Common myeloid progenitor, CD34-positive (primary cell): ENCODE results near the gene NEURL1B.
"Not testable (repeated sequence)": the region's sequence is repeated elsewhere in the genome, so short reads cannot be mapped to it uniquely, and the experiment has no call there.

ENCODE experiments used
- CTCF ChIA-PET: fragments of 350-600 bp; sonication (Branson Sonifier 250); formaldehyde crosslinking; loops from one replicate; lab custom pipeline; 2021; ENCODE audit warnings: antibody characterized with exemption; lab: Charles Lee
- POLR2A ChIA-PET: fragments of 350-600 bp; sonication (Branson Sonifier 250); formaldehyde crosslinking; loops from one replicate; lab custom pipeline; 2021; ENCODE audit warnings: antibody characterized with exemption; lab: Charles Lee
- DNase-seq, 3 donors: peaks; one replicate each; pipeline versions ENCODE4 v3.0.0 to v3.0.0-alpha.2; 2013
- H3K27ac ChIP-seq, 2 experiments: 1 replicate in 1 of 2; 2 replicates in 1 of 2; pipeline ENCODE4 v1.7.0; 2013; ENCODE audit warnings: inconsistent platforms in 2 of 2, low read length in 2 of 2, mild to moderate bottlenecking in 2 of 2, low read depth in 1 of 2, moderate library complexity in 1 of 2; ENCODE audit not compliant: severe bottlenecking in 2 of 2, insufficient read depth in 1 of 2, poor library complexity in 1 of 2
- H3K27me3 ChIP-seq, 5 experiments: replicated peaks in 2 of 5; 1 replicate in 3 of 5; 2 replicates in 2 of 5; pipeline versions ENCODE4 v1.6.1 to v1.7.0; 2013; ENCODE audit warnings: low read length in 4 of 5, mild to moderate bottlenecking in 2 of 5, moderate library complexity in 2 of 5, inconsistent platforms in 1 of 5; ENCODE audit not compliant: insufficient read depth in 5 of 5, control insufficient read depth in 4 of 5
- H3K36me3 ChIP-seq, 4 experiments: 1 replicate in 2 of 4; 2 replicates in 2 of 4; pipeline versions ENCODE4 v1.6.1 to v1.7.0; 2013; ENCODE audit warnings: low read length in 3 of 4, control low read depth in 1 of 4, mild to moderate bottlenecking in 1 of 4; ENCODE audit not compliant: control insufficient read depth in 4 of 4, insufficient read depth in 4 of 4
- H3K4me1 ChIP-seq, 4 experiments: 1 replicate in 3 of 4; 2 replicates in 1 of 4; pipeline versions ENCODE4 v1.6.1 to v1.7.1; 2013; ENCODE audit warnings: low read length in 3 of 4, mild to moderate bottlenecking in 3 of 4, control low read depth in 1 of 4, inconsistent platforms in 1 of 4, moderate library complexity in 1 of 4; ENCODE audit not compliant: control insufficient read depth in 4 of 4, insufficient read depth in 4 of 4; ENCODE audit errors: control extremely low read depth in 1 of 4
- H3K4me3 ChIP-seq, 7 experiments: 1 replicate in 4 of 7; 2 replicates in 3 of 7; pipeline versions ENCODE4 v1.5.1 to v1.7.0; 2013; ENCODE audit warnings: mild to moderate bottlenecking in 7 of 7, low read length in 6 of 7, moderate library complexity in 6 of 7, inconsistent platforms in 2 of 7, low read depth in 2 of 7, control low read depth in 1 of 7; ENCODE audit not compliant: insufficient read depth in 4 of 7, control insufficient read depth in 1 of 7; ENCODE audit errors: extremely low read depth in 1 of 7
- H3K9me3 ChIP-seq, 5 experiments: 1 replicate in 4 of 5; 2 replicates in 1 of 5; pipeline versions ENCODE4 v1.6.1 to v1.7.1; 2013; ENCODE audit warnings: low read length in 4 of 5, mild to moderate bottlenecking in 2 of 5, inconsistent platforms in 1 of 5, low read depth in 1 of 5, moderate library complexity in 1 of 5; ENCODE audit not compliant: control insufficient read depth in 4 of 5, insufficient read depth in 2 of 5; ENCODE audit errors: control extremely low read depth in 1 of 5
- WGBS: methylation state at CpG from one replicate; pipeline ENCODE4 v1.1.5; 2013; ENCODE audit not compliant: insufficient coverage; 5-methylcytosine and 5-hydroxymethylcytosine counted together

NEURL1B gene

GRCh38 chr5:172648755-172649154 lies 7.7 kb downstream of the NEURL1B start:
- H3K27me3 ChIP-seq, result no peaks in the 10 kb centered on the region
- H3K27ac ChIP-seq, result no peak overlapping the region
- H3K36me3 ChIP-seq, result peaks cover 0 to 27% (median 7%) of the 10 kb centered on the region in 4 experiments
- no peaks in the 10 kb centered on the region for H3K9me3 ChIP-seq
- no peak overlapping the region for H3K4me3 ChIP-seq
- no peak for DNase-seq
- WGBS, result 92% methylated on average over 3 of the region's 3 CpGs
- H3K4me1 ChIP-seq, result peaks cover 0 to 47% (median 17%) of the 10 kb centered on the region in 4 experiments
- ChIA-PET CTCF (no interaction called here), POLR2A (no interaction called here)

GRCh38 chr5:172656496-172656895 lies 15.4 kb downstream of the NEURL1B start:
- DNase-seq, H3K4me3 ChIP-seq, CTCF ChIA-PET, H3K27me3 ChIP-seq, POLR2A ChIA-PET, H3K27ac ChIP-seq: not testable (repeated sequence)
- Histone ChIP-seq H3K9me3 (peaks cover 0 to 12% (median 9%) of the 10 kb centered on the region in 5 experiments), H3K4me1 (peaks cover 1 to 47% (median 31%) of the 10 kb centered on the region in 4 experiments), H3K36me3 (peaks cover 0 to 17% (median 3%) of the 10 kb centered on the region in 4 experiments)
- WGBS, result 100% methylated on average over 5 of the region's 13 CpGs

GRCh38 chr5:172657524-172658233 lies 16.6 kb downstream of the NEURL1B start:
- H3K27ac ChIP-seq, result peak overlapping the region in 1 of 2 experiments; percentile 70
- not testable (repeated sequence) for DNase-seq, H3K27me3 ChIP-seq, H3K4me3 ChIP-seq
- POLR2A ChIA-PET, result interaction anchor here (0.5 kb wide), 1 partner anchor 39 kb away, joined by 4 read pairs; no protein-coding TSS in a partner anchor
- peaks cover 1 to 51% (median 31%) of the 10 kb centered on the region in 4 experiments for H3K4me1 ChIP-seq
- WGBS, result 94% methylated on average over 13 of the region's 17 CpGs
- peaks cover 0 to 12% (median 9%) of the 10 kb centered on the region in 5 experiments for H3K9me3 ChIP-seq
- H3K36me3 ChIP-seq, result peaks cover 0 to 11% (median 2%) of the 10 kb centered on the region in 4 experiments
- CTCF ChIA-PET, result interaction anchor here (0.8 to 4.1 kb wide), 3 partner anchors 12 to 27 kb away, joined by 3 to 44 read pairs (median 5); partner anchors contain the start of gene NEURL1B

GRCh38 chr5:172658391-172658790 lies 17.3 kb downstream of the NEURL1B start:
- no peaks in the 10 kb centered on the region for H3K27me3 ChIP-seq
- H3K9me3 ChIP-seq, result peaks cover 0 to 12% (median 9%) of the 10 kb centered on the region in 5 experiments
- H3K4me3 ChIP-seq, result peak overlapping the region in 2 of 7 experiments; percentile 50 to 57
- peaks cover 1 to 51% (median 31%) of the 10 kb centered on the region in 4 experiments for H3K4me1 ChIP-seq
- POLR2A ChIA-PET, result interaction anchor here (0.5 to 1.2 kb wide), 3 partner anchors 23 to 40 kb away, joined by 3 to 5 read pairs (median 4); no protein-coding TSS in a partner anchor
- DNase-seq, result no peak
- peaks cover 0 to 9% (median 2%) of the 10 kb centered on the region in 4 experiments for H3K36me3 ChIP-seq
- 30% methylated on average over 5 of the region's 8 CpGs for WGBS
- H3K27ac ChIP-seq, result peak overlapping the region; percentile 25 to 70
- CTCF ChIA-PET, result interaction anchor here (0.6 to 4.1 kb wide), 7 partner anchors 10 to 40 kb away, joined by 3 to 44 read pairs (median 5); partner anchors contain the start of gene NEURL1B

GRCh38 chr5:172658961-172659501 lies 18.0 kb downstream of the NEURL1B start:
- Histone ChIP-seq H3K27ac (peak overlapping the region; percentile 25 to 73), H3K4me3 (peak overlapping the region in 3 of 7 experiments; percentile 24 to 57 (median 50)), H3K27me3 (no peaks in the 10 kb centered on the region), H3K9me3 (peaks cover 0 to 12% (median 9%) of the 10 kb centered on the region in 5 experiments), H3K36me3 (peaks cover 0 to 9% (median 2%) of the 10 kb centered on the region in 4 experiments), H3K4me1 (peaks cover 1 to 55% (median 31%) of the 10 kb centered on the region in 4 experiments)
- CTCF ChIA-PET, result interaction anchor here (0.6 to 4.1 kb wide), 10 partner anchors 9 to 691 kb away, joined by 3 to 44 read pairs (median 4); partner anchors contain the start of gene NEURL1B
- peak; percentile 72 to 92 (median 88) for DNase-seq
- WGBS, result 2% methylated on average over 5 of the region's 7 CpGs
- POLR2A ChIA-PET, result interaction anchor here (1.0 to 1.4 kb wide), 3 partner anchors 17 to 30 kb away, joined by 3 to 5 read pairs (median 5); partner anchors contain the start of gene NEURL1B

GRCh38 chr5:172659570-172659908 lies 18.5 kb downstream of the NEURL1B start:
- Histone ChIP-seq H3K36me3 (peaks cover 0 to 9% (median 2%) of the 10 kb centered on the region in 4 experiments), H3K9me3 (peaks cover 0 to 12% (median 9%) of the 10 kb centered on the region in 5 experiments), H3K27me3 (no peaks in the 10 kb centered on the region), H3K4me1 (peaks cover 1 to 60% (median 33%) of the 10 kb centered on the region in 4 experiments), H3K27ac (peak overlapping the region; percentile 25 to 73), H3K4me3 (peak overlapping the region in 1 of 7 experiments; percentile 37)
- DNase-seq, result no peak
- CTCF ChIA-PET, result interaction anchor here (0.8 to 4.1 kb wide), 11 partner anchors 9 to 691 kb away, joined by 3 to 44 read pairs (median 5); partner anchors contain the start of gene NEURL1B
- POLR2A ChIA-PET, result interaction anchor here (1.0 to 1.4 kb wide), 3 partner anchors 18 to 29 kb away, joined by 3 to 5 read pairs (median 5); partner anchors contain the start of gene NEURL1B
